ENCODE results near the gene CRLF1. TPM values are rescaled to one million over a fixed set of nuclear protein-coding genes. Genes with fewer than 3 reads are reported as not detected.

The CRLF1 gene
- total and polyA plus RNA-seq, 10 of the 15 experiments (the other 5 are each of a cell fraction or from before 2014, with no cell fraction given) = 0.10 to 1.2 (median 0.49) TPM; not detected in 4

DNA sequence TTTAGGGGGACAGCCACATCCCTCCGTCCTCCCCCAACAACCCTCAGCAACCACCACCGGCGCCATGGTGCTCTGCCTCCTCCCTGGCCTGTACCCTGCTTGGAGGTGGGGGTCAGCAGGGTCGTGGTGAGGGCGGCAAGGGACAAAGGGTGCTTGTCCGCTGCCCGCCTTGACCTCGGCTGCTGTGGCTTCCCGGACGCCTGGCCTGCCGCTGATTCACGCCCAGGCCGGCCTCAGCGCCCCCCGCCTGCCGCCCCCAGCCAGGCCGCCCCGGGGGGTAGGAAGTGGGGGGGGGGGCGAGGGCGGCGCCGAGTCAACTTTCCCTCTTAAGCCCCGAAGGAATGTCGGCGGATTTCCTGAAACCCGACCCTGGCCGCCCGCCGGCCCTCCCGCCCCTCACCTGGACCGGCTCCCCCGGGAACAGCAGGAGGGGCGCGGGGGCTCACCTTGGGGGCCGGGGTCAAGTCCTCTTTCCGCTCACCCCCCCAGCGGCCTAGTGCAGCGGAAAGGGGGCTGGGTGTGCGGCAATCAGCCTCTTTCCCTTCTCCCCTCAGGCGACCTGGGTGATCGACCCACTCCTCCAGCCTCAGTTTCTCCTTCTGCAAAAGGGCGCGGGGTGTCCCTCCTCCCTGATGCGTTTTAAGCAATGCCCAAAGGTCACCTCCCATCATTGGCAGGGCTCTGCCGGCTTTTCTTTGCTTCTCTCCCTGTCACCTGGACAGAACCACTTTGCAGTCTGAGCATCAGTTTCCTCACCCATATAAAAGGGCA lies 4.1 kb upstream of the CRLF1 start:
- no peak overlapping the region for H3K27ac ChIP-seq (ENCODE audit: control insufficient read depth, insufficient read depth)
- SMC1A ChIA-PET (ENCODE audit: uncharacterized antibody, unreplicated experiment) = no interaction called here
- no peak overlapping the region for H3K9ac ChIP-seq (ENCODE audit: control insufficient read depth, insufficient read depth, low read length)
- under 1% methylated on average over 19 of the region's 45 CpGs for WGBS (ENCODE audit: insufficient coverage, insufficient replicate concordance, low lambda C conversion rate, missing lambda C conversion rate)
- peaks cover 25 to 27% of the 10 kb centered on the region in 2 experiments for H3K27me3 ChIP-seq (replicated peaks in 1 of 2; ENCODE audit: control insufficient read depth in 2 of 2, insufficient read depth in 2 of 2, low read length in 1 of 2)
- H3K4me2 ChIP-seq (ENCODE audit: control insufficient read depth, insufficient read depth) = no peak overlapping the region
- no peak for DNase-seq (ENCODE audit: low read depth, low spot score)
- POLR2A ChIA-PET = no interaction called here
- BruUV-seq (replicated peaks) = no TSS peak
- peaks cover 2% of the 10 kb centered on the region; the same call in 1 of the 2 replicates for H4K20me1 ChIP-seq (ENCODE audit: control insufficient read depth, insufficient read depth)
- no peaks in the 10 kb centered on the region for H3K36me3 ChIP-seq (ENCODE audit: control insufficient read depth in 2 of 2, insufficient read depth in 2 of 2, low read length in 1 of 2)
- no peaks in the 10 kb centered on the region for H3K9me3 ChIP-seq (replicated peaks; ENCODE audit: control insufficient read depth, insufficient read depth, low read length)
- CTCF ChIA-PET = no interaction called here
- H2AFZ ChIP-seq (ENCODE audit: control insufficient read depth, low read depth, low read length) = no peak overlapping the region
- peak; percentile 85 for TF ChIP-seq SUZ12 (IDR thresholded peaks at IDR 0.05; ENCODE audit: unreplicated experiment)
- TF ChIP-seq BHLHE40 (IDR thresholded peaks at IDR 0.05; ENCODE audit: borderline replicate concordance in 1 of 2, low read depth in 2 of 2, low read length in 1 of 2) = no peak
- TF ChIP-seq CREB1 (IDR thresholded peaks at IDR 0.05; ENCODE audit: low read depth) = no peak
- no peak for TF ChIP-seq IKZF1 (conservative IDR thresholded peaks at IDR 0.05)
- no peak for TF ChIP-seq BMI1 (IDR thresholded peaks at IDR 0.05; ENCODE audit: borderline replicate concordance)
- peak; percentile 94; the same call in 1 of the 2 replicates for TF ChIP-seq EZH2 (IDR thresholded peaks at IDR 0.05; ENCODE audit: borderline replicate concordance, control insufficient read depth, low read depth, low read length)
- TF ChIP-seq NFYB (IDR thresholded peaks at IDR 0.05; ENCODE audit: insufficient read depth, low read depth, low read length) = no peak
- no peaks in the 10 kb centered on the region for H3K79me2 ChIP-seq (ENCODE audit: control insufficient read depth, insufficient read depth, low read length)
- no peak for ATAC-seq
- in situ Hi-C loops (cut with MboI) = no loop called here
- no peak overlapping the region for H3K4me3 ChIP-seq
- no peak for FAIRE-seq
- intact Hi-C loops (cut with micrococcal nuclease; ENCODE audit: unreplicated experiment) = no loop called here
- no peaks in the 10 kb centered on the region for H3K4me1 ChIP-seq (ENCODE audit: control insufficient read depth, insufficient read depth, low read length)
- RAD21 ChIA-PET (ENCODE audit: unreplicated experiment) = no interaction called here

DNA sequence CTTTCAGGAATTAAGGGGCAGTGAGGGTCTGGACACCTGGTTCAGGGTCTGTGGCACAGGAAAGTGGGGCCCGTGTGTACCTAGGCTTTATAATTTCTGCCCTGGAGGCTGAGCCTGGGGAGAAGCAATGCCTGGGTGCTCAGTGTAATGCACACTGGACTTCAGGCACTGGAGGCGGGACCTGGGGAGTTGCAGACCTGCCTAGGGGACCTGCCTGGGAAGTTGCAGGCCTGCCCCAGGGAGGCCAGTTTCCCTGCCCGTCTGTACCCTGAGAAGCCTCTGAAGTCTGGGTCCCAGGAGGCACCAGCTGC lies 3.6 kb upstream of the CRLF1 start:
- Histone ChIP-seq H3K27ac (ENCODE audit: control insufficient read depth, insufficient read depth) (no peak overlapping the region), H3K9me3 (replicated peaks; ENCODE audit: control insufficient read depth, insufficient read depth, low read length) (no peaks in the 10 kb centered on the region), H3K4me3 (no peak overlapping the region), H3K36me3 (ENCODE audit: control insufficient read depth in 2 of 2, insufficient read depth in 2 of 2, low read length in 1 of 2) (no peaks in the 10 kb centered on the region), H3K4me1 (ENCODE audit: control insufficient read depth, insufficient read depth, low read length) (no peaks in the 10 kb centered on the region), H2AFZ (ENCODE audit: control insufficient read depth, low read depth, low read length) (no peak overlapping the region), H3K27me3 (replicated peaks in 1 of 2; ENCODE audit: control insufficient read depth in 2 of 2, insufficient read depth in 2 of 2, low read length in 1 of 2) (peaks cover 25 to 31% of the 10 kb centered on the region in 2 experiments), H3K4me2 (ENCODE audit: control insufficient read depth, insufficient read depth) (no peak overlapping the region), H4K20me1 (ENCODE audit: control insufficient read depth, insufficient read depth) (peaks cover 1% of the 10 kb centered on the region; the same call in 1 of the 2 replicates), H3K79me2 (ENCODE audit: control insufficient read depth, insufficient read depth, low read length) (no peaks in the 10 kb centered on the region), H3K9ac (ENCODE audit: control insufficient read depth, insufficient read depth, low read length) (no peak overlapping the region)
- SMC1A ChIA-PET (ENCODE audit: uncharacterized antibody, unreplicated experiment) = no interaction called here
- DNase-seq (ENCODE audit: low read depth, low spot score) (no peak), ATAC-seq (no peak), FAIRE-seq (no peak)
- 17% methylated on average over 3 of the region's 3 CpGs for WGBS (ENCODE audit: insufficient coverage, insufficient replicate concordance, low lambda C conversion rate, missing lambda C conversion rate)
- no TSS peak for BruUV-seq (replicated peaks)
- CTCF ChIA-PET = no interaction called here
- intact Hi-C loops (cut with micrococcal nuclease; ENCODE audit: unreplicated experiment) = no loop called here
- RAD21 ChIA-PET (ENCODE audit: unreplicated experiment) = no interaction called here
- POLR2A ChIA-PET = no interaction called here
- in situ Hi-C loops (cut with MboI) = no loop called here
- TF ChIP-seq MYB (IDR thresholded peaks at IDR 0.05; ENCODE audit: borderline replicate concordance, low read depth, low read length) = no peak
- no peak for TF ChIP-seq BHLHE40 (IDR thresholded peaks at IDR 0.05; ENCODE audit: borderline replicate concordance in 1 of 2, low read depth in 2 of 2, low read length in 1 of 2)
- TF ChIP-seq EED (IDR thresholded peaks at IDR 0.05; ENCODE audit: low read depth) = no peak
- TF ChIP-seq, protein P1, sequence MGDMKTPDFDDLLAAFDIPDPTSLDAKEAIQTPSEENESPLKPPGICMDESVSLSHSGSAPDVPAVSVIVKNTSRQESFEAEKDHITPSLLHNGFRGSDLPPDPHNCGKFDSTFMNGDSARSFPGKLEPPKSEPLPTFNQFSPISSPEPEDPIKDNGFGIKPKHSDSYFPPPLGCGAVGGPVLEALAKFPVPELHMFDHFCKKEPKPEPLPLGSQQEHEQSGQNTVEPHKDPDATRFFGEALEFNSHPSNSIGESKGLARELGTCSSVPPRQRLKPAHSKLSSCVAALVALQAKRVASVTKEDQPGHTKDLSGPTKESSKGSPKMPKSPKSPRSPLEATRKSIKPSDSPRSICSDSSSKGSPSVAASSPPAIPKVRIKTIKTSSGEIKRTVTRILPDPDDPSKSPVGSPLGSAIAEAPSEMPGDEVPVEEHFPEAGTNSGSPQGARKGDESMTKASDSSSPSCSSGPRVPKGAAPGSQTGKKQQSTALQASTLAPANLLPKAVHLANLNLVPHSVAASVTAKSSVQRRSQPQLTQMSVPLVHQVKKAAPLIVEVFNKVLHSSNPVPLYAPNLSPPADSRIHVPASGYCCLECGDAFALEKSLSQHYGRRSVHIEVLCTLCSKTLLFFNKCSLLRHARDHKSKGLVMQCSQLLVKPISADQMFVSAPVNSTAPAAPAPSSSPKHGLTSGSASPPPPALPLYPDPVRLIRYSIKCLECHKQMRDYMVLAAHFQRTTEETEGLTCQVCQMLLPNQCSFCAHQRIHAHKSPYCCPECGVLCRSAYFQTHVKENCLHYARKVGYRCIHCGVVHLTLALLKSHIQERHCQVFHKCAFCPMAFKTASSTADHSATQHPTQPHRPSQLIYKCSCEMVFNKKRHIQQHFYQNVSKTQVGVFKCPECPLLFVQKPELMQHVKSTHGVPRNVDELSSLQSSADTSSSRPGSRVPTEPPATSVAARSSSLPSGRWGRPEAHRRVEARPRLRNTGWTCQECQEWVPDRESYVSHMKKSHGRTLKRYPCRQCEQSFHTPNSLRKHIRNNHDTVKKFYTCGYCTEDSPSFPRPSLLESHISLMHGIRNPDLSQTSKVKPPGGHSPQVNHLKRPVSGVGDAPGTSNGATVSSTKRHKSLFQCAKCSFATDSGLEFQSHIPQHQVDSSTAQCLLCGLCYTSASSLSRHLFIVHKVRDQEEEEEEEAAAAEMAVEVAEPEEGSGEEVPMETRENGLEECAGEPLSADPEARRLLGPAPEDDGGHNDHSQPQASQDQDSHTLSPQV (IDR thresholded peaks at IDR 0.05) = no peak
- TF ChIP-seq SPI1 (IDR thresholded peaks at IDR 0.05; ENCODE audit: borderline replicate concordance, insufficient read depth, low read depth, low read length) = no peak
- TF ChIP-seq MTA3 (IDR thresholded peaks at IDR 0.05; ENCODE audit: borderline replicate concordance, low read length) = no peak
- TF ChIP-seq SP1 (IDR thresholded peaks at IDR 0.05; ENCODE audit: low read depth, low read length) = no peak
- TF ChIP-seq NFYB (IDR thresholded peaks at IDR 0.05; ENCODE audit: insufficient read depth, low read depth, low read length) = no peak
- no peak for TF ChIP-seq ZNF622 (IDR thresholded peaks at IDR 0.05)
